Right atrium auricular region (tissue), 2 donors: ENCODE results near the gene PRLH. TPM values are rescaled to one million over a fixed set of nuclear protein-coding genes. Genes with fewer than 3 reads are reported as not detected.

Source experiments
- DNase-seq: peaks from one replicate; pipeline ENCODE4 v3.0.0-alpha.2; 2019; ENCODE audit warnings: low spot score
- H3K27ac ChIP-seq, 2 donors: fragments of 200-600 bp; sonication (generic); 1 replicate in 1 of 2; 2 replicates in 1 of 2; pipeline ENCODE4 v1.5.1; 2016 to 2019
- H3K27me3 ChIP-seq, 2 donors: fragments of 200-600 bp; sonication (generic); one replicate each; pipeline versions ENCODE4 v1.5.1 to v1.6.0; 2017 to 2019
- H3K36me3 ChIP-seq: fragments of 200-600 bp; sonication (generic); one replicate; pipeline ENCODE4 v1.5.1; 2016
- H3K4me1 ChIP-seq, 2 donors: fragments of 200-600 bp; sonication (generic); one replicate each; pipeline versions ENCODE4 v1.5.1 to v1.6.0; 2017 to 2019
- H3K4me3 ChIP-seq, 2 donors: fragments of 200-600 bp; sonication (generic); 1 replicate in 1 of 2; 2 replicates in 1 of 2; pipeline ENCODE4 v1.5.1; 2017 to 2019; ENCODE audit warnings: mild to moderate bottlenecking in 1 of 2, moderate library complexity in 1 of 2
- H3K9me3 ChIP-seq, 2 donors: fragments of 200-600 bp; sonication (generic); one replicate each; pipeline ENCODE4 v1.5.1; 2019
- CTCF ChIP-seq, 2 donors: fragments of 200-600 bp; sonication (generic); IDR thresholded peaks; one replicate each; pipeline ENCODE4 v1.5.1; 2019; ENCODE audit warnings: antibody characterized with exemption in 2 of 2
- total RNA-seq, 2 donors: library from RNA; depleted of rRNA; stranded (reverse); fragments of >200 nt; gene quantifications; one replicate each; pipeline ENCODE4 v1.1.0, GENCODE V29; 2016

Gene PRLH
- total RNA-seq, 2 donors from 2014 or later: not detected

- DNase-seq: no peak
- no peaks in the 10 kb centered on the region for H3K9me3 ChIP-seq
These were observed 1.8 kb downstream of the PRLH start for GRCh38 chr2:237568121-237568660.

GRCh38 chr2:237569041-237569440, 2.7 kb downstream of the PRLH start:
- TF ChIP-seq CTCF (IDR thresholded peaks at IDR 0.05): no peak

More at GRCh38 chr2:237568121-237568660, 1.8 kb downstream of the PRLH start:
- TF ChIP-seq CTCF (IDR thresholded peaks at IDR 0.05): no peak
- Histone ChIP-seq H3K4me3 (no peak overlapping the region), H3K27ac (no peak overlapping the region), H3K4me1 (peaks cover 0 to 5% of the 10 kb centered on the region in 2 donors), H3K36me3 (no peaks in the 10 kb centered on the region), H3K27me3 (no peaks in the 10 kb centered on the region)

GRCh38 chr2:237569896-237570295, 3.5 kb downstream of the PRLH start:
- no peak overlapping the region for H3K27ac ChIP-seq
- H3K27me3 ChIP-seq: no peaks in the 10 kb centered on the region
- no peaks in the 10 kb centered on the region for H3K9me3 ChIP-seq
- no peak for TF ChIP-seq CTCF (IDR thresholded peaks at IDR 0.05)
- peaks cover 0 to 5% of the 10 kb centered on the region in 2 donors for H3K4me1 ChIP-seq
- no peak overlapping the region for H3K4me3 ChIP-seq
- H3K36me3 ChIP-seq: no peaks in the 10 kb centered on the region
- no peak for DNase-seq

More at GRCh38 chr2:237569041-237569440, 2.7 kb downstream of the PRLH start:
- no peaks in the 10 kb centered on the region for H3K36me3 ChIP-seq
- H3K27ac ChIP-seq: no peak overlapping the region
- peaks cover 0 to 5% of the 10 kb centered on the region in 2 donors for H3K4me1 ChIP-seq
- no peaks in the 10 kb centered on the region for H3K9me3 ChIP-seq
- H3K27me3 ChIP-seq: no peaks in the 10 kb centered on the region
- H3K4me3 ChIP-seq: no peak overlapping the region
- DNase-seq: no peak

GRCh38 chr2:237570776-237571335, 4.5 kb downstream of the PRLH start:
- H3K4me1 ChIP-seq: peaks cover 0 to 5% of the 10 kb centered on the region in 2 donors
- H3K36me3 ChIP-seq: no peaks in the 10 kb centered on the region
- no peak for TF ChIP-seq CTCF (IDR thresholded peaks at IDR 0.05)
- no peak overlapping the region for H3K27ac ChIP-seq
- H3K9me3 ChIP-seq: no peaks in the 10 kb centered on the region
- no peak for DNase-seq
- H3K4me3 ChIP-seq: no peak overlapping the region
- no peaks in the 10 kb centered on the region for H3K27me3 ChIP-seq

- Histone ChIP-seq H3K4me3 (no peak overlapping the region), H3K27ac (no peak overlapping the region), H3K27me3 (no peaks in the 10 kb centered on the region), H3K9me3 (no peaks in the 10 kb centered on the region), H3K36me3 (no peaks in the 10 kb centered on the region), H3K4me1 (peaks cover 0 to 5% of the 10 kb centered on the region in 2 donors)
- TF ChIP-seq CTCF (IDR thresholded peaks at IDR 0.05): no peak
- DNase-seq: no peak
These were observed 5.2 kb downstream of the PRLH start for GRCh38 chr2:237571551-237571950.
